Endometrium (tissue), 2 donors: ENCODE results near the gene CBLIF.
"Not testable (repeated sequence)": the region's sequence is repeated elsewhere in the genome, so short reads cannot be mapped to it uniquely, and the experiment has no call there.

Experiments
- FAIRE-seq: peaks from 2 replicates; lab custom pipeline; 2012; peaks lifted over from hg19 to GRCh38; lab: Jason Lieb, UNC
- donor health status: control.
- donor health status: control.

Gene CBLIF

GRCh38 chr11:59845399-59845798 lies at the start of gene CBLIF:
Gene CBLIF, minus strand, starts transcription at chr11:59845499. Its CDS starts 46 bp downstream, at chr11:59845453.
- FAIRE-seq = no peak

- no peak for FAIRE-seq
Measured at GRCh38 chr11:59894616-59895015, 49.3 kb upstream of the CBLIF start.

DNA sequence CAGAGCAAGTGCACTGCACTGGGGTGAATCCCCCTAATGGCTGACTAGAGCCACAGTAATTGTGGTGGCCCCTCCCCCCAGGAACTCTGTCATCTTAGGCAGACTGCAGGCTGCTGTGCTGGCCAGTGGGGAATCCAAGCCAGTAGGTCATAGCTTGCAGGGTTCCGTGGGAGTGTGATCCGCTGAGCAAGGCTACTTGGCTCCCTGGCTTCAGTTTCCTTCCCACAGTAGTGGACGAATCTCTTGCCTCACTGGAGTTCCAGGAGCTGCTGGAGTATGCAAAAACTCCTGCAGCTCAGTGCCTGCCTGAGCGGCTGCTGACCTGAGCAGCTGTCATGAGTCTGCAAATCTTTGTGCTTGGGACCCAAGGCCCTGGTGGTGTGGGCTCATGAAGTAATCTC lies 46.5 kb upstream of the CBLIF start:
- no peak for FAIRE-seq

DNA sequence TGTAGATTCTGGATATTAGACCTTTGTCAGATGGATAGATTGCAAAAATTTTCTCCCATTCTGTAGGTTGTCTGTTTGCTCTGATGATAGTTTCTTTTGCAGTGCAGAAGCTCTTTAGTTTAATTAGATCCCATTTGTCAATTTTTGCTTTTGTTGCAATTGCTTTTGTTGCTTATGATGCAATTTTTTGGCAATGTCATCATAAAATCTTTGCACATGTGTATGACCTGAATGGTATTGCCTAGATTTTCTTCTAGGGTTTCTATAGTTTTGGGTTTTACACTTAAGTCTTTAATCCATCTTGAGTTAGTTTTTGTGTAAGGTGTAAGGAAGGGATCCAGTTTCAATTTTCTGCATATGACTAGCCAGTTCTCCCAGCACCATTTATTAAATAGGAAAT lies 41.9 kb upstream of the CBLIF start:
- FAIRE-seq = not testable (repeated sequence)

GRCh38 chr11:59883597-59883996 lies 38.3 kb upstream of the CBLIF start:
- FAIRE-seq = no peak

- FAIRE-seq = no peak
Measured at GRCh38 chr11:59879567-59879966, 34.3 kb upstream of the CBLIF start.

DNA sequence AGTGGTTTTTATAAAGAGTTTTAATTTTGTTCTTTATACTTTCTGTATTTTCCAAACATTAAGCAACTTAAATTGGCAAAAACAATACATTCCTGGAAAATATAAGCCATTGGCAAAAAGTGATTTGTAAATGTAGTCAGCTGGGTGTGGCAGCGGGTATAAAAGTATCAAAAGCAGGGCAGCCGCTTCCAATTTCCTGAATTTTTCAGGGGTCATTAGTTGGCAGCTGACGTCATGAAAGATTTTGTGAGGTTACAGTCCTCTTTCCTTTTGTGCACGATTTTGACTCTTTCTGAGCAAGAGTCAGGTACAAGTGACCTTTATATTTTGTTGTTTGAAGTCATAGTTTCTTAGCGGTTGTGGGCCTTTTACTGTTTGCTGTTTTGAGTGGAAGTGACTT lies 33.3 kb upstream of the CBLIF start, which contains the start of gene OOSP3:
OOSP3 (plus strand) TSS at position 208 of the 400 bp plus-strand sequence; CDS start at position 235, 27 bp downstream.
- no peak for FAIRE-seq

GRCh38 chr11:59877784-59878183 lies 32.5 kb upstream of the CBLIF start:
- FAIRE-seq = peak; percentile 51

GRCh38 chr11:59877325-59877724 lies 32.0 kb upstream of the CBLIF start:
- peak; percentile 33 for FAIRE-seq

DNA sequence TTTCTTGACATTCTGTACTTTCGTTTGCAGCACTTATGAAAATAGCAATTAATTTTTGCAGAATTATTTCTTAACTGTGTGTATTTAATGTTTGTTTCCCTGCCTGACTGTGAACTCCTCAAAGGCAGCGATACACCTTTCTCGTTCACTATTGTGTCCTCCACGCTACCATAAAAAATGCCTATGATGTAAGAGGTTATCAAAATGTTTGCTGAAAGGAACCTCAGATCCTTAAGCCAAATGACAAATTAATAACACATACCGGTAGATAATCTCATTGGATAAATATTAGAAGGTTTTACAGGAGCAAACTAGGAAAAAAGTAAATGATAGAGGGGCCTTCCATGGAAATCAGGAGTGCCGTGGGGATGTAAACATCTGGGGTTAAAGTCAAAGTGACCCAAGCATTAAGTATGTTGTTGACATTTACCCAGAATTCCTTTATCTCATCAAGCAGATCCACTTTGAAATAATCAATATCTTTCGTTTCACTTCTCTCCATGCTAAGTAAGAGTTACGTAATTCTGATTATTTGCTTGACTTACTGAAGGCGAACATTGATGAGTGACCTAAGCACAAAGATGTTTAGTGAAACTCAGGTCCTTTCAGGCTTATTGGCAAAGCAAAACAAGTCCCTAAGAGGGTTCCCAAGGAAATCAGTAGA lies 30.7 kb upstream of the CBLIF start:
- FAIRE-seq = no peak

DNA sequence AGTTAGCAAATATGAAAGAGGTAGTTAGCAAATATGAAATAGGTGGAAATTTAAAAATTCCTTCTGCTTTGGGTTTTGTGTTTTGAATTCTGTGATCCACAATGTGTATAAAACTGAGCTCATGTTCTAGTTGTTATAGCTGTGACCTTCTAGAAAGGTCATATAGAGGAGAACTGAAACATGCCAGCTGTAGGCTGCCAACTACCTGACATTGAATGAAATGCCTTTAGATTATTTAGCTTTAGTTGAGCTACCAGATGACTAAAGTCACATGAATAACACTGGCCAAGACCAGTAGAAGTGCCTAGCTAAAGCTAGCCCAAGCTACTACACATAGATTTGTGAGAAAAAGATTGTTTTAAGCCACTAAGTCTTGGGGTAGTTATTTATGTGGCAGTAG lies 26.8 kb upstream of the CBLIF start:
- no peak for FAIRE-seq

GRCh38 chr11:59867946-59868345 lies 22.6 kb upstream of the CBLIF start:
- no peak for FAIRE-seq

DNA sequence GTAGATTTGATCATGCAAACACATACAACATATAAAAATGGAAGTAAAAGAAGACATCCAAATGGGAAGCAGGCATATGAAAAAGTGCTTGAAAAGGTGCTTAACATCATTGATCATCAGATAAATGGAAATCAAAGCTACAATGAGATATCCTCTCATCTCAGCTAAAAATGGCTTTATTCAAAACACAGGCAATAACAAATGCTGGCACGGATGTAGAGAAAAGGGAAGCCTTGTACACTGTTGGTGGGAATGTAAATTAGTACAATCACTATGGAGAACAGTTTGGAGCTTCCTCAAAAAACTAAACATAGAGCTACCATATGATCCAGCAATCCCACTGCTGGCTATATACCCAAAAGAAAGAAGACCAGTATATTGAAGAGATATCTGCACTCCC lies 21.5 kb upstream of the CBLIF start:
- no peak for FAIRE-seq

DNA sequence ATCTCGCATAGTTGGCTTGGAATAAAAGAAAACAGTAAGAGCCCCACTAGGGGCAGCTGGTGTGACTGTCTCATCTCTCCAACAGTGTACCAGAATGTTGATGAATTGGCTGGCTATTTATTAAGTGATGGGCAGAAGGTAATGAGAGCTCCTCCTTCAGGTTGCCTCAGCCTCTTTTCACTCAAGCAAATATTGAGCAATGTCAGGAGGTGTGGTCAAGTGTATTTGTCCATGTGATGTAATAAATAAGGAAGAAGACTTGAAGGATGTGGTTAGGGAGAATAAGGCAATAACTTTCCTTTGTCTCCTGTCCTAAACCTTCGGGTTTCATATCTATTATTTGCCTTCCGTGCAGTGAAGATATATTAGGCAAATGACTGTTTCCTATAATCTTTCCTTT lies 21.1 kb upstream of the CBLIF start, which contains the start of gene TCN1:
TCN1 (minus strand) TSS at position 91 of the 400 bp plus-strand sequence; CDS start at position 74, 17 bp downstream.
- FAIRE-seq = no peak

- FAIRE-seq = no peak
Measured at GRCh38 chr11:59865031-59865430, 19.7 kb upstream of the CBLIF start.

DNA sequence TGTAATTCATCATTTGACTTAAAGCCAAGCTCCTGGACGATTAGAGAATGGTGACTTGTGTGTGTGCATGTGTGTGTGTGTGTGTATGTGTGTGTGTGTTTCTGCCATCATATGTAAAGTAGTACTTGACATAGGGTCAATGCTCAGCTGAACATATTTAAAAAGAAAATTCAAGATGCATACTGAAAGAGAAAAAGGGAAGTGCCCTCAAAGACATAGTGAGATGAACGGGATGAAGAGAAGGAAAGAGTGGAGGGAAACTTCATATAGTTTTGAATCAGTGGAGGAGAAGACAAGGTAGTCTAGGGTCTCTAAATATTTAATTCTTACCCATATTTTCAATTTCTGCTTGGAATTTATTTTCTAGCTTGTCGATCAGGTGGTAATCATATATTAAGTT lies 17.0 kb upstream of the CBLIF start:
- no peak for FAIRE-seq

GRCh38 chr11:59859673-59860072 lies 14.4 kb upstream of the CBLIF start:
- no peak for FAIRE-seq

DNA sequence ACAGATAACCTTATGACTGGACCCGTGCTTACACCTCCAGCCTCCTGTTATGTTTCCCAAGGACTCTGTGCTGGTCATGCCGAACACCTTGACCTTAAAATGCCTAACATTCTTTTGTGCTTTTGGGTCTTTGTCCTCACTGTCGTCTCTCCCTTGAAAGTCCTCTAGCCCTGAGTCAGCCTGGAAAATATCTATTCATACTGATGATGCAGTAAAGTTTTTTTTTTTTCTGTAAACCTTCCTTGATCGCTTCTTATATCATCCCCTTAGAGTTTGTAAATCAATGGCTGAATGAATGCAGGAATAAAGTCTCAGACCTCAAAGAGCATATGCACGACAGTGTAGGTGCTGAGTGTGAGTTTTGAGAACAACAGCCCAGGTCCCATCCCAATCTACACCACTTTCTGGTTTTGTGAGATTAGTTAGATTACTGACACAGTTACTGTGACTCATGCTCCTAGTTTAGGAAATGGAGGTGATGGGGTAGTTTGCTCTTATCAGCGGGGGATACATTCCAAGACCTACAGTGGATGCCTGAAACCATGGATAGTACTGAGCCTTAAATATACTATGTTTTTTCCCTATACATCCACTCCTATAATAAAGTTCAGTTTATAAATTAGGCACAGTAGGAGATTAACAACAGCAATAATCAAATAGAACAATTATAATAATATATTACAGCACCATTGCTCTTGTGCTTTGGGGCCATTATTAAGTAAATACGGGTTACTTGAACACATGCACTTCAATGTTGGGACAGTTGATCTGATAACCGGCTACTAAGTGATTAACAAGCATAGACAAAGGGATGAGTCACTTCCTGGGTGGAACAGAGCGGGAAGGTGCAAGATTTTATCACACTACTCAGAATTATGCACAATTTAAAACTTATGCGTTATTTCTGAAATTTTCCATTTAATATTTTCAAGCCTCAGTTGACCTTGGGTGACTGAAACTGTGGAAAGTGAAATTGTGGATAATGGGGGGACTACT lies 12.4 kb upstream of the CBLIF start:
- FAIRE-seq = no peak

DNA sequence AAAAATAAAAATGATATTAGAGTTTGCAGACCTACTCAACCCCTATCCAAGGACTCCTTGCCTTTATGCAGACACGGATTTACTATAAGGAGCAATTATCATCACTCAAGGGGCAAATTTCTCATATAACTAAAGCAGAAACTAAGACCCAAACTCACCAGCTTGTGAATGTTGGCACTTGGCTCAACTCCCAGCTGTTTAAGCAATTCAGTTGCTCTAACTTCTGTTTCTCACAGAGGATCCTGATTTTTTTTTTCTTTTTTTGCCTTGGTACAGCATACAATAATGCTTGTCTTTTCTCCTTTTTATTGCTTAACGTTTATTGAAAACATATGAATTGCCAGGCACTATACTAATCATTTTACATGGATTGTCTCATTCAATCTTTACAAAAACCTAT lies 9.6 kb upstream of the CBLIF start:
- no peak for FAIRE-seq

DNA sequence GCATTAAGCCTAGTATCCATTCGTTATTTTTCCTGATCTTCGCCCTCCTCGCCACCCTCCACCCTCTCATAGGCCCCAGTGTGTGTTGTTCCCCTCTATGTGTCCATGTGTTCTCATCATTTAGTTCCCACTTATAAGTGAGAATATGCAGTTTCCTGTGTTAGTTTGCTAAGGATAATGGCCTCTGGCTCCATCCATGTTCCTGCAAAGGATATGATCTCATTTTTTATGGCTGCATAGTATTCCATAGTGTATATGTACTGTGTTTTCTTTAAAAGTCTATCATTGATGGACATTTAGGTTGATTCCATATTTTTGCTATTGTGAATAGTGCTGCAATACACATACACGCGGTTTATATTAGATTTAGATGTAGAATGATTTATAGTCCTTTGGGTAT lies 6.1 kb upstream of the CBLIF start:
- not testable (repeated sequence) for FAIRE-seq

DNA sequence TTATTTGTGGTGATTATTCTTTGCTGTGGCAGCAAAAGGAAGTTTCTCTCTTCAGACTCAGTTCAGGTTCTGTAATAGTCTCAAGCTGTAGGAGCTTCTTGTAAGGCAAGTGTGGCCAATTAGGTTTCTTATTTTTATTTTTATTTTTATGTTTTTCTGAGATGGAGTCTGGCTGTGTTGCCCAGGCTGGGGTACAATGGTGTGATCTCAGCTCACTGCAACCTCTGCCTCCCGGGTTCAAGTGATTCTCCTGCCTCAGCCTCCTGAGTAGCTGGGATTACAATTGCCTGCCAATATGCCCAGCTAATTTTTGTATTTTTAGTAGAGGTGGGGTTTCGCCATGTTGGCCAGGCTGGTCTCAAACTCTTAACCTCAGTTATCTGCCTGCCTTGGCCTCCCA lies 4.3 kb upstream of the CBLIF start:
- not testable (repeated sequence) for FAIRE-seq

GRCh38 chr11:59849129-59849528 lies 3.8 kb upstream of the CBLIF start:
- no peak for FAIRE-seq

DNA sequence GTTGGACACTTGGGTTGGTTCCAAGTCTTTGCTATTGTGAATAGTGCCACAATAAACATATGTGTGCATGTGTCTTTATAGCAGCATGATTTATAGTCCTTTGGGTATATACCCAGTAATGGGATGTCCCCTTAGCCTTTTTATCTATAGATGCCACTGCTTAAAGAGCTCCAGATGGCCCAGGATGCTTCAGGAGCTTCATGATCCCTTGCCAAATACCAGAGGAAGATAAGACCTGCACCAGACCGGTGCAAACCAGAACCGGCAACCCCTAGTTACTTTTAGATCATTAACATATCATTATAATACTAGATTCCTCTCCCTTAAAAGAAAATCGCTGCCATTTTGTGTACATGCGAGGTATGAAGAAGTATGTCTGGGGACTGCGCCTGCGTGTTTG lies 3.1 kb upstream of the CBLIF start:
- not testable (repeated sequence) for FAIRE-seq
